Peyer's patch (tissue), 4 donors: ENCODE measurements around the gene DLGAP4. TPM values are rescaled to one million over a fixed set of nuclear protein-coding genes. Genes with fewer than 3 reads are reported as not detected.
A peak's percentile ranks its signal among the peaks of the same experiment; 100 is the strongest.

ENCODE experiments used
- DNase-seq, 3 donors: peaks; one replicate each; pipeline ENCODE4 v3.0.0-alpha.2; 2017 to 2019
- H3K27ac ChIP-seq, 4 donors: fragments of 200-600 bp; sonication (generic); one replicate each; pipeline ENCODE4 v1.5.1; 2016 to 2019
- H3K27me3 ChIP-seq, 2 donors: fragments of 200-600 bp; sonication (generic); one replicate each; pipeline ENCODE4 v1.5.1; 2019
- H3K36me3 ChIP-seq, 3 donors: fragments of 200-600 bp; sonication (generic); one replicate each; pipeline ENCODE4 v1.5.1; 2016 to 2019
- H3K4me1 ChIP-seq, 4 donors: fragments of 200-600 bp; sonication (generic); one replicate each; pipeline ENCODE4 v1.5.1; 2016 to 2019
- H3K4me3 ChIP-seq, 4 donors: fragments of 200-600 bp; sonication (generic); 1 replicate in 3 of 4; 2 replicates in 1 of 4; pipeline ENCODE4 v1.5.1; 2016 to 2019; ENCODE audit warnings: mild to moderate bottlenecking in 1 of 4
- H3K9me3 ChIP-seq, 4 donors: fragments of 200-600 bp; sonication (generic); one replicate each; pipeline ENCODE4 v1.5.1; 2016 to 2019; ENCODE audit warnings: mild to moderate bottlenecking in 1 of 4
- CTCF ChIP-seq, 6 experiments: fragments of 450-650 bp in 4 of 6; fragments of 200-600 bp in 2 of 6; sonication (generic) in 1 of 6; IDR thresholded peaks; one replicate each; pipeline ENCODE4 v1.5.1; 2017 to 2019; ENCODE audit warnings: antibody characterized with exemption in 6 of 6, mild to moderate bottlenecking in 3 of 6, moderate library complexity in 1 of 6
- POLR2A ChIP-seq, 2 donors: fragments of 450-650 bp; IDR thresholded peaks; one replicate each; pipeline ENCODE4 v1.5.1; 2017; ENCODE audit warnings: antibody characterized with exemption in 2 of 2, mild to moderate bottlenecking in 2 of 2, moderate library complexity in 2 of 2
- total RNA-seq, 4 donors: library from RNA; depleted of rRNA; stranded (reverse); fragments of >200 nt; gene quantifications; one replicate each; pipeline ENCODE4 v1.1.0, GENCODE V29; 2016

Gene DLGAP4
- total RNA-seq, 4 donors from 2014 or later = 44.5 to 70.1 (median 59.0) TPM

DNA sequence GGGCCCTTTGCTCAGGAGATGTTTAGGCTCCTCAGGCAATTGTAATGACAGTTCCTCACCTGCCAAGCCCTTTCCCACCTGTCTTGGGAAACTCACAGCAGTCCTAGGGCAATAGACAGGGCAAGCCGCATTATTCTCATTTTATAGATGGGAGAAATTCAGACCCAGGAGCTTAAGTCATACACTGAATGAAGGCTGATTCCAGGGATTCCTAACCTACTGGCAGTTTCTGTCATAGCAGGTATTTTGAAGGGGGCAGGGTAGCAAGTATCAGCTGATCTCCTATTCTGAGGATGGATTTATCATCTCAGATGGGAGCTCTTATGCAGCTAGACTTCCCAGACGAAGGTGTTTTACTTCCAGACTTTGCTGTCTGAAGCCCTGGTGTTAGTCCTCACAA is 173.8 kb downstream of the DLGAP4 start:
- TF ChIP-seq CTCF (IDR thresholded peaks at IDR 0.05) (no peak), POLR2A (IDR thresholded peaks at IDR 0.05) (no peak)
- Histone ChIP-seq H3K36me3 (no peaks in the 10 kb centered on the region), H3K27me3 (no peaks in the 10 kb centered on the region), H3K4me3 (no peak overlapping the region), H3K27ac (no peak overlapping the region), H3K9me3 (no peaks in the 10 kb centered on the region), H3K4me1 (peaks cover 0 to 31% (median 5%) of the 10 kb centered on the region in 4 donors)
- no peak for DNase-seq

DNA sequence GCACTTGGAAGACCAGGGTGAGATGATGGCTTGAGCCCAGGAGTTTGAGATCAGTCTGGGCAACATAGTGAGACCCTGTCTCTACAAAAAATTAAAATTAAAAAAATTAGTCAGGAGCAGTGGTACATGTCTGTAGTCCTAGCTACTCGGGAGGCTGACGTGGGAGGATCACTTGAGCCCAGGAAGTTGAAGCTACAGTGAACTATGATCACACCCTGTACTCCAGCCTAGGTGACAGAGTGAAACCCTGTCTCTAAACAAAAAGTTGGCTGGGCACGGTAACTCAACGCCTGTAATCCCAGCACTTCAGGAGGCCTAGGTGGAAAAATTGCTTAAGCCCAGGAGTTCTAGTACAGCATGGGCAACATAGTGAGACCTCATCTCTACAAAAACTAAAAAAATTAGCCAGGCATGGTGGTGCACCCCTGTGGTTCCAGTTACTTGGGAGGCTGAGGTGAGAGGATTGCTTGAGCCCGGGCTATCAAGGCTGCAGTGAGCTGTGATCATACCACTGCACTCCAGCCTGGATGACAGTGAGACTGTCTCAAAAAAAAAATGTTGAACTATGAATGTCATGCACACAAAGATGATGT is 174.4 kb downstream of the DLGAP4 start:
- Histone ChIP-seq H3K27ac (no peak overlapping the region), H3K27me3 (no peaks in the 10 kb centered on the region), H3K4me1 (peaks cover 0 to 31% (median 5%) of the 10 kb centered on the region in 4 donors), H3K36me3 (no peaks in the 10 kb centered on the region), H3K4me3 (no peak overlapping the region), H3K9me3 (no peaks in the 10 kb centered on the region)
- DNase-seq = no peak
- TF ChIP-seq POLR2A (IDR thresholded peaks at IDR 0.05) = no peak
- no peak for TF ChIP-seq CTCF (IDR thresholded peaks at IDR 0.05)

DNA sequence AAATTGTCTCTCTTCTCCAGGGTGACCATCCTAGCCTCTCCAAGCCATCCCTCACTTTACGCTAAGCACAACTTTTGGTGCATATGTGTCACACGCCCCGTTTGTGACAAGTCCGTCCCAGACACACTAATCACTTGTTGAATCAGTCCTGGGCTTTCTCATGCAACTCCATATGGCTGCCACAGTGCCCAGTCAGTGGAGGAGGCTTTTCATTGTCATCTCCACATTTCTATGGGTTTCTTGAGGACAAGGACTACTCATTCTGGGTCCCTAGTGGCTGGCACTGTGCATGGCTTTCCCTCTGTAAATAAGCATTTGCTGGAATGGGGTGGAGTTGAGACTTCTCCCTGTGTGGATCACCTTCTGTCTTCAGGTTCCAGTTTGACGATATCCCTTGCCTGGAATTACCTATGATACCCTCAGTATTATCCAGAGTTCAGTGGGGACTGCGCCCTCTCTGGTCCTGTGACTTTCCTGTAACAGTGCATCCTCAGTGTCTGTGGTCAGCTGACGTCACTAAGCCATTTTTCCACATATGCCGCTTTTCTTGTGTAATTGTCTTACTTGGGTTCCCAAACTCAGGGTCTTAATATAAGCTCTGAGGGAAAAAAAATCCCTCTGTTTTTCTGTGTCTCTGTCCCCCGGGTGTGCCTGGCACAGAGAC is 175.4 kb downstream of the DLGAP4 start:
- Histone ChIP-seq H3K4me3 (no peak overlapping the region), H3K36me3 (no peaks in the 10 kb centered on the region), H3K27ac (no peak overlapping the region), H3K9me3 (no peaks in the 10 kb centered on the region), H3K4me1 (peaks cover 0 to 38% (median 5%) of the 10 kb centered on the region in 4 donors), H3K27me3 (no peaks in the 10 kb centered on the region)
- TF ChIP-seq CTCF (IDR thresholded peaks at IDR 0.05) (no peak), POLR2A (IDR thresholded peaks at IDR 0.05) (no peak)
- no peak for DNase-seq

- H3K27ac ChIP-seq = no peak overlapping the region
- peaks cover 0 to 38% (median 5%) of the 10 kb centered on the region in 4 donors for H3K4me1 ChIP-seq
- no peaks in the 10 kb centered on the region for H3K9me3 ChIP-seq
- TF ChIP-seq POLR2A (IDR thresholded peaks at IDR 0.05) = no peak
- no peak for TF ChIP-seq CTCF (IDR thresholded peaks at IDR 0.05)
- no peaks in the 10 kb centered on the region for H3K27me3 ChIP-seq
- no peaks in the 10 kb centered on the region for H3K36me3 ChIP-seq
- DNase-seq = no peak
- H3K4me3 ChIP-seq = no peak overlapping the region
Measured at GRCh38 chr20:36482044-36482473, 175.9 kb downstream of the DLGAP4 start.

GRCh38 chr20:36483209-36483918 is 177.2 kb downstream of the DLGAP4 start:
- H3K9me3 ChIP-seq = no peaks in the 10 kb centered on the region
- no peak for TF ChIP-seq CTCF (IDR thresholded peaks at IDR 0.05)
- no peak for TF ChIP-seq POLR2A (IDR thresholded peaks at IDR 0.05)
- no peaks in the 10 kb centered on the region for H3K27me3 ChIP-seq
- H3K36me3 ChIP-seq = no peaks in the 10 kb centered on the region
- no peak overlapping the region for H3K4me3 ChIP-seq
- peak overlapping the region in 2 of 4 donors; percentile 10 to 11 for H3K27ac ChIP-seq
- no peak for DNase-seq
- peaks cover 0 to 38% (median 5%) of the 10 kb centered on the region in 4 donors for H3K4me1 ChIP-seq
